ENCODE results near the gene ZNF660. TPM values are rescaled to one million over a fixed set of nuclear protein-coding genes. Genes with fewer than 3 reads are reported as not detected.
"Not testable (repeated sequence)": the region's sequence is repeated elsewhere in the genome, so short reads cannot be mapped to it uniquely, and the experiment has no call there.

ZNF660 gene
- total and polyA plus RNA-seq, 9 of the 15 experiments (the other 6 are each of a cell fraction or from before 2014, with no cell fraction given), result 0.06 to 0.65 (median 0.17) TPM

- no peak for TF ChIP-seq ZNF507 (tag; conservative IDR thresholded peaks at IDR 0.05)
- no peak for TF ChIP-seq TSC22D4 (tag; IDR thresholded peaks at IDR 0.05)
- no peak for TF ChIP-seq RFX7 (CRISPR knock-in tag; IDR thresholded peaks at IDR 0.05)
- no peak for TF ChIP-seq MAZ (CRISPR knock-in tag; conservative IDR thresholded peaks at IDR 0.05 in 1 of 2, IDR thresholded peaks at IDR 0.05 in 1 of 2)
These were observed 49.4 kb upstream of the ZNF660 start (continued) for GRCh38 chr3:44535364-44535763.

DNA sequence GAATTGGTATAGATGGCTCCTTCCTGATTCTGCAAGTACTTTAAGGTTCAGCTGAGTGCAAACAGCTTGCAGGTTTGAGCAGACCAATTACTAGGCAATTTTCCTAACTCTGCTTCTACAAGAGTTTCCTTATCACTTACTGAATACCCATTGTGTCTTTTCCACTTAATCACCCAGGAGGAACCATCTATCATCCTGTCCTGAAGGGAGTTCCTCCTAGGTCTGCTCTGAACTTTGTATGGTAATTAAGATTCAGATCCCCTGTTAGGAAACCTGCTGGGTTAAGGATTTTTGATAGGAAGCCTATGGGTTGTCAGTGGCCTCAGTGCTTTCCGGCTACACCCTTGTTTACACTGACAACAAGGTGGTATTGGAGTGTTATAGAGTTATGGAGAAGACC, 40.0 kb upstream of the ZNF660 start:
- BruUV-seq (replicated peaks); DNase-seq (ENCODE audit: extremely low read depth in 1 of 4, low spot score in 3 of 4); H3K36me3 ChIP-seq (ENCODE audit: control insufficient read depth, insufficient read depth, low read length); in situ Hi-C loops (cut with MboI); H2AFZ ChIP-seq (ENCODE audit: low read depth, low read length); ATAC-seq; H3K9ac ChIP-seq (ENCODE audit: insufficient read depth in 1 of 2, low read depth in 2 of 2, low read length in 2 of 2); H4K20me1 ChIP-seq (replicated peaks; ENCODE audit: control insufficient read depth, insufficient read depth, low read length); FAIRE-seq; intact Hi-C loops (cut with micrococcal nuclease); H3K9me1 ChIP-seq (ENCODE audit: control insufficient read depth, insufficient read depth, low read length); H3K4me1 ChIP-seq (replicated peaks in 1 of 2; ENCODE audit: control insufficient read depth in 2 of 2, insufficient read depth in 2 of 2, low read length in 2 of 2); H3K27me3 ChIP-seq (ENCODE audit: control insufficient read depth in 2 of 2, insufficient read depth in 2 of 2, low read length in 2 of 2); H3K27ac ChIP-seq (ENCODE audit: extremely low read depth, low read depth, low read length); H3K4me2 ChIP-seq (ENCODE audit: insufficient read depth, low read length); H3K9me3 ChIP-seq (replicated peaks; ENCODE audit: control insufficient read depth, insufficient read depth, low read depth, low read length); H3K79me2 ChIP-seq (ENCODE audit: control insufficient read depth, insufficient read depth, low read length); H3K4me3 ChIP-seq; TF ChIP-seq PBX2 (CRISPR knock-in tag; IDR thresholded peaks at IDR 0.05; ENCODE audit: low read depth): not testable (repeated sequence)
- peak; percentile 72 for TF ChIP-seq MEIS2 (IDR thresholded peaks at IDR 0.05; ENCODE audit: partially characterized antibody)
- peak; percentile 38 for TF ChIP-seq PBX2 (tag; conservative IDR thresholded peaks at IDR 0.05; ENCODE audit: low read depth)
- POLR2A ChIA-PET, result interaction anchor here (0.9 kb wide), 1 partner anchor 81 kb away, joined by 3 read pairs; no protein-coding TSS in a partner anchor
- CTCF ChIA-PET (ENCODE audit: low intra/inter-chr PET ratio), result interaction anchor here (0.6 kb wide), 1 partner anchor 186 kb away, joined by 3 read pairs; no protein-coding TSS in a partner anchor
- WGBS (ENCODE audit: insufficient coverage, low coverage, missing lambda C conversion rate), result 0% methylated on average over 1 of the region's 1 CpG
